Renal cortical epithelial cell (primary cell): ENCODE measurements around the gene ANKRD34A. TPM values are rescaled to one million over a fixed set of nuclear protein-coding genes. Genes with fewer than 3 reads are reported as not detected.

ENCODE experiments used
- DNase-seq: peaks from one replicate; pipeline ENCODE4 v3.0.0-alpha.2; 2011; ENCODE audit warnings: low read depth
- total RNA-seq: library from RNA; depleted of rRNA; stranded (reverse); fragments of >200 nt; gene quantifications from 2 replicates; pipeline ENCODE4 v1.2.3, GENCODE V29; 2014

ANKRD34A gene
- total RNA-seq, 1 donor from 2014 or later = 0.15 TPM

GRCh38 chr1:145967288-145967687 lies 2.9 kb upstream of the ANKRD34A start:
- no peak for DNase-seq

- DNase-seq = no peak
Observed at GRCh38 chr1:145965119-145965744, 857 bp upstream of the ANKRD34A start.

GRCh38 chr1:145963265-145964019 lies 933 bp downstream of the ANKRD34A start:
- no peak for DNase-seq

- DNase-seq = no peak
Observed at GRCh38 chr1:145962157-145963102, 1.9 kb downstream of the ANKRD34A start.

- DNase-seq = no peak
Observed at GRCh38 chr1:145961425-145962156, 2.8 kb downstream of the ANKRD34A start.

- no peak for DNase-seq
Observed at GRCh38 chr1:145961109-145961424, 3.3 kb downstream of the ANKRD34A start.

GRCh38 chr1:145960468-145961108 lies 3.8 kb downstream of the ANKRD34A start:
- no peak for DNase-seq

- no peak for DNase-seq
Observed at GRCh38 chr1:145959957-145960467, 4.4 kb downstream of the ANKRD34A start.

GRCh38 chr1:145959333-145959732 lies 5.0 kb downstream of the ANKRD34A start:
- DNase-seq = no peak

GRCh38 chr1:145958734-145959133 lies 5.6 kb downstream of the ANKRD34A start:
- no peak for DNase-seq

GRCh38 chr1:145957443-145958319 lies 6.7 kb downstream of the ANKRD34A start, which contains the start of gene LIX1L:
Gene LIX1L, minus strand, starts transcription at chr1:145958017. Its CDS starts 90 bp downstream, at chr1:145957927.
- peak; percentile 92 for DNase-seq

- peak; percentile 21 for DNase-seq
Observed at GRCh38 chr1:145956781-145957442, 7.5 kb downstream of the ANKRD34A start.

- DNase-seq = no peak
Observed at GRCh38 chr1:145956361-145956760, 8.0 kb downstream of the ANKRD34A start.

GRCh38 chr1:145955436-145955835 lies 8.9 kb downstream of the ANKRD34A start:
- DNase-seq = no peak

- DNase-seq = no peak
Observed at GRCh38 chr1:145953861-145954260, 10.5 kb downstream of the ANKRD34A start.

GRCh38 chr1:145952903-145953302 lies 11.5 kb downstream of the ANKRD34A start:
- DNase-seq = no peak

GRCh38 chr1:145951526-145951925 lies 12.8 kb downstream of the ANKRD34A start:
- no peak for DNase-seq

GRCh38 chr1:145949219-145949618 lies 15.2 kb downstream of the ANKRD34A start:
- DNase-seq = no peak

GRCh38 chr1:145947551-145947950 lies 16.8 kb downstream of the ANKRD34A start:
- DNase-seq = no peak
